Measurements from ENCODE around the gene LSG1.

The LSG1 gene
- 55.4 to 112 (median 78.1) reads per million in 4 donors for total RNA-seq

- peak; percentile 72 to 94 (median 80) for DNase-seq
These were observed at the start of gene LSG1 for GRCh38 chr3:194671900-194672808. LSG1 (minus strand) TSS chr3:194672191; CDS start chr3:194672162, 29 bp downstream.

GRCh38 chr3:194720048-194720447 is 48.1 kb upstream of the LSG1 start:
- no peak for DNase-seq

- no peak for DNase-seq
These were observed 46.1 kb upstream of the LSG1 start for GRCh38 chr3:194718079-194718478.

- DNase-seq = no peak
These were observed 43.2 kb upstream of the LSG1 start for GRCh38 chr3:194715022-194715800.

GRCh38 chr3:194714564-194714963 is 42.6 kb upstream of the LSG1 start:
- DNase-seq = no peak

GRCh38 chr3:194714137-194714455 is 42.1 kb upstream of the LSG1 start:
- no peak for DNase-seq

GRCh38 chr3:194713299-194714136 is 41.5 kb upstream of the LSG1 start:
- DNase-seq = no peak

- no peak for DNase-seq
These were observed 39.9 kb upstream of the LSG1 start for GRCh38 chr3:194711913-194712312.

- no peak for DNase-seq
These were observed 39.3 kb upstream of the LSG1 start for GRCh38 chr3:194711286-194711685.

- no peak for DNase-seq
These were observed 35.2 kb upstream of the LSG1 start for GRCh38 chr3:194707147-194707540.

GRCh38 chr3:194705761-194706160 is 33.8 kb upstream of the LSG1 start:
- DNase-seq = no peak

GRCh38 chr3:194705227-194705626 is 33.2 kb upstream of the LSG1 start:
- DNase-seq = no peak

GRCh38 chr3:194702545-194702944 is 30.6 kb upstream of the LSG1 start:
- DNase-seq = no peak

- DNase-seq = no peak
These were observed 24.7 kb upstream of the LSG1 start for GRCh38 chr3:194696702-194697101.

GRCh38 chr3:194691481-194692283 is 19.7 kb upstream of the LSG1 start:
- no peak for DNase-seq

- no peak for DNase-seq
These were observed 18.7 kb upstream of the LSG1 start for GRCh38 chr3:194690501-194691372.

- DNase-seq = no peak
These were observed 17.5 kb upstream of the LSG1 start for GRCh38 chr3:194689493-194689944.

GRCh38 chr3:194688946-194689345 is 17.0 kb upstream of the LSG1 start:
- DNase-seq = no peak

- DNase-seq = peak in 3 of 5 donors; percentile 12 to 46 (median 21)
These were observed 16.3 kb upstream of the LSG1 start for GRCh38 chr3:194688200-194688740.

GRCh38 chr3:194687638-194688199 is 15.7 kb upstream of the LSG1 start:
- DNase-seq = peak; percentile 58 to 90 (median 73)

All from T-helper 1 cell (primary cell).